HCT116 (cell line): ENCODE measurements around the gene RFLNA. TPM values are rescaled to one million over a fixed set of nuclear protein-coding genes. Genes with fewer than 3 reads are reported as not detected.

ENCODE experiments used
- ATAC-seq: fragments of 200-7000 bp; cut with Tn5 transposase; 2 replicates; pipeline ENCODE4 v1.9.1; 2020; ENCODE audit warnings: mild to moderate bottlenecking, moderate library complexity
- BruUV-seq: library from RNA; stranded (reverse); fragments of 400-500 nt; replicated peaks from 2 replicates; lab custom pipeline; 2021; lab: Mats Ljungman, UMichigan
- CTCF ChIA-PET: fragments of 300-600 bp; sonication (Branson Sonifier 250); formaldehyde crosslinking; loops from one replicate; lab custom pipeline; 2021; ENCODE audit warnings: antibody characterized with exemption; lab: Charles Lee
- POLR2A ChIA-PET: fragments of 300-600, 350-600 bp; sonication (Branson Sonifier 250); formaldehyde crosslinking; loops from one replicate; lab custom pipeline; 2021; ENCODE audit warnings: antibody characterized with exemption; lab: Charles Lee
- RAD21 ChIA-PET, 2 experiments: fragments of 300-600 bp; sonication (Branson Sonifier 250); formaldehyde crosslinking; loops; one replicate each; lab custom pipeline; 2023; ENCODE audit warnings: low total read pairs in 2 of 2; ENCODE audit not compliant: uncharacterized antibody in 2 of 2, unreplicated experiment in 2 of 2, low non-redundant PET in 1 of 2; lab: Charles Lee
- DNase-seq: peaks from one replicate; pipeline ENCODE4 v3.0.0-alpha.2; 2010; ENCODE audit warnings: low read depth, low spot score
- H2AFZ ChIP-seq: fragments of 200-600 bp; shearing (Covaris generic), sonication (generic); 2 replicates; pipeline ENCODE4 v1.6.1; 2017; ENCODE audit warnings: low read depth, mixed run types, mixed read lengths, antibody characterized with exemption, low read length; ENCODE audit not compliant: poor library complexity, severe bottlenecking
- H3K27ac ChIP-seq: 2 replicates; pipeline ENCODE4 v1.5.1; 2012; ENCODE audit warnings: low read depth, low read length
- H3K27me3 ChIP-seq: fragments of 200-600 bp; sonication (generic); 2 replicates; pipeline ENCODE4 v1.6.1; 2016; ENCODE audit warnings: mixed run types, low read length, mixed read lengths; ENCODE audit not compliant: insufficient read depth
- H3K36me3 ChIP-seq, 2 experiments: fragments of 200-500 bp in 1 of 2; fragments of 200-600 bp in 1 of 2; sonication (Bioruptor generic) in 1 of 2; sonication (generic) in 1 of 2; 2 replicates each; pipeline versions ENCODE4 v1.5.1 to v1.6.1; 2014 to 2016; ENCODE audit warnings: low read length in 2 of 2, inconsistent platforms in 1 of 2, mixed read lengths in 1 of 2, mixed run types in 1 of 2; ENCODE audit not compliant: insufficient read depth in 2 of 2, control insufficient read depth in 1 of 2
- H3K4me1 ChIP-seq, 2 experiments: fragments of 200-600 bp in 1 of 2; sonication (generic) in 1 of 2; 2 replicates each; pipeline versions ENCODE4 v1.5.1 to v1.6.1; 2012 to 2017; ENCODE audit warnings: low read length in 2 of 2, inconsistent platforms in 1 of 2, mild to moderate bottlenecking in 1 of 2, mixed read lengths in 1 of 2, mixed run types in 1 of 2, moderate library complexity in 1 of 2; ENCODE audit not compliant: insufficient read depth in 2 of 2, control insufficient read depth in 1 of 2
- H3K4me2 ChIP-seq: fragments of 200-600 bp; sonication (generic); 2 replicates; pipeline ENCODE4 v1.6.1; 2017; ENCODE audit warnings: mixed run types, low read length, mixed read lengths
- H3K4me3 ChIP-seq, 2 experiments: fragments of 200-600 bp in 1 of 2; sonication (generic) in 1 of 2; replicated peaks in 1 of 2; 2 replicates each; pipeline ENCODE4 v1.5.1; 2011 to 2016; ENCODE audit warnings: low read length in 2 of 2, control low read depth in 1 of 2, low read depth in 1 of 2, mild to moderate bottlenecking in 1 of 2, mixed read lengths in 1 of 2, mixed run types in 1 of 2
- H3K79me2 ChIP-seq: fragments of 200-600 bp; sonication (generic); 2 replicates; pipeline ENCODE4 v1.6.1; 2017; ENCODE audit warnings: mild to moderate bottlenecking, mixed run types, low read length, moderate library complexity, mixed read lengths; ENCODE audit not compliant: insufficient read depth
- H3K9ac ChIP-seq: fragments of 200-600 bp; sonication (generic); 2 replicates; pipeline ENCODE4 v1.6.1; 2016; ENCODE audit warnings: low read length, mixed read lengths
- H3K9me2 ChIP-seq: fragments of 200-600 bp; sonication (generic), shearing (Covaris generic); 2 replicates; pipeline ENCODE4 v1.6.1; 2017; ENCODE audit warnings: mixed run types, mild to moderate bottlenecking, moderate library complexity; ENCODE audit not compliant: insufficient read depth
- H3K9me3 ChIP-seq, 2 experiments: fragments of 200-500 bp in 1 of 2; fragments of 200-600 bp in 1 of 2; sonication (Bioruptor generic) in 1 of 2; sonication (generic) in 1 of 2; 2 replicates each; pipeline ENCODE4 v1.6.1; 2014 to 2017; ENCODE audit warnings: low read length in 2 of 2, mixed read lengths in 2 of 2, inconsistent platforms in 1 of 2, low read depth in 1 of 2, mild to moderate bottlenecking in 1 of 2, mixed run types in 1 of 2, moderate library complexity in 1 of 2; ENCODE audit not compliant: control insufficient read depth in 1 of 2, insufficient read depth in 1 of 2
- H4K20me1 ChIP-seq: fragments of 200-600 bp; sonication (generic), shearing (Covaris generic); 2 replicates; pipeline ENCODE4 v1.6.1; 2017; ENCODE audit warnings: mixed run types, mild to moderate bottlenecking, moderate library complexity; ENCODE audit not compliant: insufficient read depth
- CEBPB ChIP-seq: IDR thresholded peaks from 2 replicates; pipeline ENCODE4 v1.6.1; 2012; ENCODE audit warnings: low read depth
- EGR1 ChIP-seq: IDR thresholded peaks from 2 replicates; pipeline ENCODE4 v1.6.1; 2012; ENCODE audit warnings: low read depth
- EZH2 ChIP-seq: fragments of 200-600 bp; sonication (generic); IDR thresholded peaks from 2 replicates; pipeline ENCODE4 v1.6.1; 2017; ENCODE audit warnings: antibody characterized with exemption, mixed run types
- FOSL1 ChIP-seq: IDR thresholded peaks from 2 replicates; pipeline ENCODE4 v1.6.1; 2012; ENCODE audit warnings: low read depth
- JUND ChIP-seq: IDR thresholded peaks from 2 replicates; pipeline ENCODE4 v1.6.1; 2012
- MAX ChIP-seq: IDR thresholded peaks from 2 replicates; pipeline ENCODE4 v1.6.1; 2012
- POLR2A ChIP-seq: IDR thresholded peaks from 2 replicates; pipeline ENCODE4 v1.7.0; 2011; ENCODE audit warnings: borderline replicate concordance; ENCODE audit not compliant: insufficient read depth, insufficient read length; ENCODE audit errors: extremely low read depth
- POLR2AphosphoS5 ChIP-seq: IDR thresholded peaks from 2 replicates; pipeline ENCODE4 v1.6.1; 2011; ENCODE audit warnings: mild to moderate bottlenecking, low read depth, low read length, moderate library complexity
- SP1 ChIP-seq: IDR thresholded peaks from 2 replicates; pipeline ENCODE4 v1.6.1; 2012; ENCODE audit warnings: low read depth
- YY1 ChIP-seq: IDR thresholded peaks from 2 replicates; pipeline ENCODE4 v1.6.1; 2011; ENCODE audit warnings: low read length, low read depth, moderate library complexity, mild to moderate bottlenecking; ENCODE audit not compliant: insufficient replicate concordance; ENCODE audit errors: extremely low read depth
- ZBTB33 ChIP-seq: IDR thresholded peaks from 2 replicates; pipeline ENCODE4 v1.6.1; 2011; ENCODE audit warnings: mild to moderate bottlenecking, low read length, moderate library complexity; ENCODE audit not compliant: insufficient replicate concordance; ENCODE audit errors: extremely low read depth
- ZFX ChIP-seq: fragments of 450-650 bp; IDR thresholded peaks from 2 replicates; pipeline ENCODE4 v1.6.1; 2017
- ZNF274 ChIP-seq: fragments of 200-500 bp; sonication (Bioruptor generic); IDR thresholded peaks from 2 replicates; pipeline ENCODE4 v1.6.1; 2014; ENCODE audit warnings: mild to moderate bottlenecking, low read depth, low read length, inconsistent platforms
- intact Hi-C: fragments of 100-400 bp; cut with micrococcal nuclease; formaldehyde crosslinking; loops from 2 replicates; pipeline ENCODE4 v1.10.0; 2022
- total RNA-seq: library from RNA; stranded (reverse); gene quantifications from one replicate; pipeline ENCODE4 v1.2.1, GENCODE V29; 2021; ENCODE audit not compliant: unreplicated experiment
- TF ChIP-seq, protein P1 (sequence below): IDR thresholded peaks from 2 replicates; pipeline ENCODE4 v1.6.1; 2012; ENCODE audit warnings: low read depth

The RFLNA gene
- total RNA-seq, 1 experiment from 2014 or later = not detected

GRCh38 chr12:124312601-124313000 is 17.7 kb downstream of the RFLNA start:
- CTCF ChIA-PET = no interaction called here
- TF ChIP-seq POLR2AphosphoS5 (no peak), ZFX (no peak)
- no peaks in the 10 kb centered on the region for H4K20me1 ChIP-seq
- intact Hi-C loops = no loop called here
- no peaks in the 10 kb centered on the region for H3K79me2 ChIP-seq
- no TSS peak for BruUV-seq
- H3K27me3 ChIP-seq = no peaks in the 10 kb centered on the region
- no peaks in the 10 kb centered on the region for H3K4me1 ChIP-seq
- H3K27ac ChIP-seq = no peak overlapping the region
- H3K9me2 ChIP-seq = no peaks in the 10 kb centered on the region
- no peak for ATAC-seq
- POLR2A ChIA-PET = no interaction called here
- RAD21 ChIA-PET = no interaction called here
- no peak for DNase-seq
- H3K9me3 ChIP-seq = no peaks in the 10 kb centered on the region
- H2AFZ ChIP-seq = no peak overlapping the region
- H3K4me3 ChIP-seq = no peak overlapping the region
- no peak overlapping the region for H3K9ac ChIP-seq
- no peaks in the 10 kb centered on the region for H3K36me3 ChIP-seq
- no peak overlapping the region for H3K4me2 ChIP-seq

GRCh38 chr12:124314207-124314606 is 19.3 kb downstream of the RFLNA start:
- H3K4me3 ChIP-seq = no peak overlapping the region
- no peak overlapping the region for H3K27ac ChIP-seq
- RAD21 ChIA-PET = no interaction called here
- intact Hi-C loops = no loop called here
- no peak overlapping the region for H3K9ac ChIP-seq
- no peaks in the 10 kb centered on the region for H3K9me3 ChIP-seq
- no peak overlapping the region for H2AFZ ChIP-seq
- H3K4me2 ChIP-seq = no peak overlapping the region
- no peaks in the 10 kb centered on the region for H3K9me2 ChIP-seq
- H4K20me1 ChIP-seq = no peaks in the 10 kb centered on the region
- DNase-seq = no peak
- no peaks in the 10 kb centered on the region for H3K4me1 ChIP-seq
- TF ChIP-seq FOSL1 (no peak), ZBTB33 (no peak), ZNF274 (no peak), JUND (no peak), SP1 (no peak), MAX (no peak), EZH2 (no peak), ZFX (no peak), CEBPB (no peak), POLR2AphosphoS5 (no peak), EGR1 (no peak), POLR2A (no peak), YY1 (no peak)
- TF ChIP-seq, protein P1, sequence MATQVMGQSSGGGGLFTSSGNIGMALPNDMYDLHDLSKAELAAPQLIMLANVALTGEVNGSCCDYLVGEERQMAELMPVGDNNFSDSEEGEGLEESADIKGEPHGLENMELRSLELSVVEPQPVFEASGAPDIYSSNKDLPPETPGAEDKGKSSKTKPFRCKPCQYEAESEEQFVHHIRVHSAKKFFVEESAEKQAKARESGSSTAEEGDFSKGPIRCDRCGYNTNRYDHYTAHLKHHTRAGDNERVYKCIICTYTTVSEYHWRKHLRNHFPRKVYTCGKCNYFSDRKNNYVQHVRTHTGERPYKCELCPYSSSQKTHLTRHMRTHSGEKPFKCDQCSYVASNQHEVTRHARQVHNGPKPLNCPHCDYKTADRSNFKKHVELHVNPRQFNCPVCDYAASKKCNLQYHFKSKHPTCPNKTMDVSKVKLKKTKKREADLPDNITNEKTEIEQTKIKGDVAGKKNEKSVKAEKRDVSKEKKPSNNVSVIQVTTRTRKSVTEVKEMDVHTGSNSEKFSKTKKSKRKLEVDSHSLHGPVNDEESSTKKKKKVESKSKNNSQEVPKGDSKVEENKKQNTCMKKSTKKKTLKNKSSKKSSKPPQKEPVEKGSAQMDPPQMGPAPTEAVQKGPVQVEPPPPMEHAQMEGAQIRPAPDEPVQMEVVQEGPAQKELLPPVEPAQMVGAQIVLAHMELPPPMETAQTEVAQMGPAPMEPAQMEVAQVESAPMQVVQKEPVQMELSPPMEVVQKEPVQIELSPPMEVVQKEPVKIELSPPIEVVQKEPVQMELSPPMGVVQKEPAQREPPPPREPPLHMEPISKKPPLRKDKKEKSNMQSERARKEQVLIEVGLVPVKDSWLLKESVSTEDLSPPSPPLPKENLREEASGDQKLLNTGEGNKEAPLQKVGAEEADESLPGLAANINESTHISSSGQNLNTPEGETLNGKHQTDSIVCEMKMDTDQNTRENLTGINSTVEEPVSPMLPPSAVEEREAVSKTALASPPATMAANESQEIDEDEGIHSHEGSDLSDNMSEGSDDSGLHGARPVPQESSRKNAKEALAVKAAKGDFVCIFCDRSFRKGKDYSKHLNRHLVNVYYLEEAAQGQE = no peak
- CTCF ChIA-PET = no interaction called here
- no peak for ATAC-seq
- POLR2A ChIA-PET = no interaction called here
- H3K79me2 ChIP-seq = no peaks in the 10 kb centered on the region
- H3K27me3 ChIP-seq = no peaks in the 10 kb centered on the region
- no TSS peak for BruUV-seq
- H3K36me3 ChIP-seq = no peaks in the 10 kb centered on the region
